SK-N-SH (cell line): ENCODE measurements around the gene ADAM29. TPM values are rescaled to one million over a fixed set of nuclear protein-coding genes. Genes with fewer than 3 reads are reported as not detected.
"Not testable (repeated sequence)": the region's sequence is repeated elsewhere in the genome, so short reads cannot be mapped to it uniquely, and the experiment has no call there.

Source experiments
- CTCF ChIA-PET: fragments of 300-600, 350-600 bp; formaldehyde crosslinking; extraction: SDS; loops from one replicate; lab custom pipeline; 2021; lab: Yijun Ruan, JAX
- POLR2A ChIA-PET: fragments of 350-600 bp; sonication (Branson Sonifier 250); formaldehyde crosslinking; extraction: SDS; loops from one replicate; lab custom pipeline; 2020; ENCODE audit warnings: antibody characterized with exemption, inconsistent platforms; lab: Yijun Ruan, JAX
- DNase-seq: peaks from one replicate; pipeline ENCODE4 v3.0.0; 2012
- H2AFZ ChIP-seq: fragments of 200-600 bp; sonication (generic); 2 replicates; pipeline ENCODE4 v1.8.1; 2016; ENCODE audit warnings: antibody characterized with exemption, mild to moderate bottlenecking, low read depth
- H3F3A ChIP-seq: fragments of 200-600 bp; sonication (generic); replicated peaks from 2 replicates; pipeline ENCODE3; 2016; ENCODE audit warnings: antibody characterized with exemption, mild to moderate bottlenecking; ENCODE audit not compliant: insufficient read depth
- H3K27ac ChIP-seq, 2 experiments: fragments of 200-500 bp in 1 of 2; fragments of 200-600 bp in 1 of 2; sonication (Bioruptor generic) in 1 of 2; sonication (generic), shearing (Covaris generic) in 1 of 2; 2 replicates each; pipeline versions ENCODE4 v1.5.1 to v1.6.1; 2014 to 2016; ENCODE audit warnings: low read depth in 2 of 2, inconsistent platforms in 1 of 2, low read length in 1 of 2, mild to moderate bottlenecking in 1 of 2, mixed read lengths in 1 of 2
- H3K27me3 ChIP-seq: fragments of 200-600 bp; sonication (generic), shearing (Covaris generic); 2 replicates; pipeline ENCODE4 v1.6.1; 2016; ENCODE audit warnings: mixed run types; ENCODE audit not compliant: insufficient read depth
- H3K36me3 ChIP-seq, 2 experiments: fragments of 200-500 bp in 1 of 2; fragments of 200-600 bp in 1 of 2; sonication (Bioruptor generic) in 1 of 2; sonication (generic) in 1 of 2; replicated peaks in 1 of 2; 2 replicates each; pipeline versions ENCODE3 to v1.5.1; 2014 to 2016; ENCODE audit warnings: low read length in 1 of 2, mild to moderate bottlenecking in 1 of 2; ENCODE audit not compliant: insufficient read depth in 2 of 2, control insufficient read depth in 1 of 2
- H3K4me1 ChIP-seq, 2 experiments: fragments of 200-500 bp in 1 of 2; fragments of 200-600 bp in 1 of 2; sonication (Bioruptor generic) in 1 of 2; sonication (generic), shearing (Covaris generic) in 1 of 2; 2 replicates each; pipeline versions ENCODE4 v1.5.1 to v1.6.1; 2014 to 2016; ENCODE audit warnings: low read depth in 1 of 2, low read length in 1 of 2, mixed run types in 1 of 2; ENCODE audit not compliant: insufficient read depth in 2 of 2, control insufficient read depth in 1 of 2
- H3K4me2 ChIP-seq: fragments of 200-600 bp; sonication (generic), shearing (Covaris generic); 2 replicates; pipeline ENCODE4 v1.6.1; 2017; ENCODE audit warnings: mixed run types
- H3K4me3 ChIP-seq, 2 experiments: fragments of 200-500 bp in 1 of 2; fragments of 200-600 bp in 1 of 2; sonication (Bioruptor generic) in 1 of 2; sonication (generic), shearing (Covaris generic) in 1 of 2; 2 replicates each; pipeline versions ENCODE4 v1.5.1 to v1.8.1; 2014 to 2016; ENCODE audit warnings: low read depth in 2 of 2, inconsistent platforms in 1 of 2, low read length in 1 of 2, mild to moderate bottlenecking in 1 of 2, mixed read lengths in 1 of 2, moderate library complexity in 1 of 2
- H3K79me2 ChIP-seq: fragments of 200-600 bp; sonication (generic); 2 replicates; pipeline ENCODE4 v1.8.1; 2017; ENCODE audit warnings: mild to moderate bottlenecking; ENCODE audit not compliant: insufficient read depth
- H3K9ac ChIP-seq: fragments of 200-600 bp; sonication (generic); 2 replicates; pipeline ENCODE4 v1.6.1; 2017; ENCODE audit warnings: mixed run types
- H3K9me2 ChIP-seq: fragments of 200-600 bp; sonication (generic); 2 replicates; pipeline ENCODE4 v1.6.1; 2017; ENCODE audit warnings: mixed run types
- H3K9me3 ChIP-seq: fragments of 200-600 bp; sonication (generic); 2 replicates; pipeline ENCODE4 v1.6.1; 2017; ENCODE audit warnings: mixed run types, mild to moderate bottlenecking, moderate library complexity
- H4K20me1 ChIP-seq: fragments of 200-600 bp; sonication (generic); 2 replicates; pipeline ENCODE4 v1.6.1; 2017; ENCODE audit warnings: mild to moderate bottlenecking, mixed run types; ENCODE audit not compliant: insufficient read depth
- FOSL2 ChIP-seq: IDR thresholded peaks from 2 replicates; pipeline ENCODE4 v1.4.0; 2012; ENCODE audit warnings: low read depth, mild to moderate bottlenecking, moderate library complexity, borderline replicate concordance
- GATA2 ChIP-seq: sonication (generic); formaldehyde crosslinking; IDR thresholded peaks from 2 replicates; pipeline ENCODE4 v1.5.0; 2020; ENCODE audit warnings: mild to moderate bottlenecking, missing genetic modification reagents
- MEF2A ChIP-seq: IDR thresholded peaks from 2 replicates; pipeline ENCODE4 v1.4.0; 2012; ENCODE audit warnings: low read depth, borderline replicate concordance
- MXI1 ChIP-seq: IDR thresholded peaks from 2 replicates; pipeline ENCODE4 v1.6.1; 2012; ENCODE audit warnings: mild to moderate bottlenecking, low read depth, low read length, improper control_type of control experiment
- NFIC ChIP-seq: IDR thresholded peaks from 2 replicates; pipeline ENCODE4 v1.4.0; 2012; ENCODE audit warnings: borderline replicate concordance
- NRF1 ChIP-seq: IDR thresholded peaks from 2 replicates; pipeline ENCODE4 v1.6.1; 2012; ENCODE audit warnings: low read depth, mild to moderate bottlenecking, low read length
- RFX5 ChIP-seq: IDR thresholded peaks from 2 replicates; pipeline ENCODE4 v1.6.1; 2012; ENCODE audit warnings: mild to moderate bottlenecking, improper control_type of control experiment, low read length
- SIN3A ChIP-seq: IDR thresholded peaks from 2 replicates; pipeline ENCODE4 v1.6.1; 2012; ENCODE audit warnings: low read depth, mild to moderate bottlenecking, low read length, moderate library complexity, borderline replicate concordance
- SMC3 ChIP-seq: IDR thresholded peaks from 2 replicates; pipeline ENCODE4 v1.6.1; 2012; ENCODE audit warnings: low read depth, low read length, improper control_type of control experiment
- TAF1 ChIP-seq: IDR thresholded peaks from 2 replicates; pipeline ENCODE4 v1.6.1; 2012; ENCODE audit warnings: low read depth, mild to moderate bottlenecking, low read length, moderate library complexity, borderline replicate concordance
- TCF12 ChIP-seq: IDR thresholded peaks from 2 replicates; pipeline ENCODE4 v1.4.0; 2012
- YY1 ChIP-seq: IDR thresholded peaks from 2 replicates; pipeline ENCODE4 v1.4.0; 2012; ENCODE audit warnings: low read depth, mild to moderate bottlenecking
- WGBS: methylation state at CpG from one replicate; pipeline ENCODE4 v1.1.6; 2017; ENCODE audit warnings: low lambda C conversion rate; 5-methylcytosine and 5-hydroxymethylcytosine counted together
- polyA plus RNA-seq, 3 experiments: library from polyadenylated mRNA; depleted of rRNA; stranded (reverse); fragments of >200 nt; gene quantifications; 2 replicates each; pipeline ENCODE4 v1.2.3, GENCODE V29; 2012
- TF ChIP-seq, protein P1 (sequence below): IDR thresholded peaks from 2 replicates; pipeline ENCODE4 v1.6.1; 2012; ENCODE audit warnings: mild to moderate bottlenecking, low read depth, low read length, moderate library complexity
- TF ChIP-seq, protein P2 (sequence below): IDR thresholded peaks from 2 replicates; pipeline ENCODE4 v1.4.0; 2012; ENCODE audit warnings: low read depth
- TF ChIP-seq, protein P3 (sequence below): fragments of 150-350 bp; IDR thresholded peaks from 2 replicates; pipeline ENCODE4 v1.6.1; 2016; ENCODE audit warnings: mild to moderate bottlenecking, low read depth, low read length

The ADAM29 gene
- polyA plus RNA-seq, 1 of the 3 experiments (the other 2 are of a cell fraction) = not detected

DNA sequence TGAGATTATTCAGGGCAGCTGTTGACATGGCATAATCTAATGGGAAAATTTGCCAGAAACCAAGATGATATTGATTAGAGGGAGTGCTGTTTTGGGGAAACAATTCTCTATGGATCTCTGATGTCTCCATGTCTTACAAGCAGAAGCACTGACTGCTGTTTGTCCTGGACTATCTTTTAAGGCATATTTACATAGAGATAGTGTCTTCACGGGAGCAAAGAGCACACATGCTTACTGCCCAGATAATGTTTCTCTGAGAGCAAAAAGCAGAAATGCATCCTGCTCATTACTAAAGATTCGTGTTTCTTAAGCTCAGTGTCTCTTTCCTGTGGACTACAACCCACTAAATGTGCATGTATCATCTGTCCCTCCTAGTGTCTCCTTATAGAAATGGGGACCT lies 47.8 kb upstream of the ADAM29 start (continued):
- TF ChIP-seq, protein P1, sequence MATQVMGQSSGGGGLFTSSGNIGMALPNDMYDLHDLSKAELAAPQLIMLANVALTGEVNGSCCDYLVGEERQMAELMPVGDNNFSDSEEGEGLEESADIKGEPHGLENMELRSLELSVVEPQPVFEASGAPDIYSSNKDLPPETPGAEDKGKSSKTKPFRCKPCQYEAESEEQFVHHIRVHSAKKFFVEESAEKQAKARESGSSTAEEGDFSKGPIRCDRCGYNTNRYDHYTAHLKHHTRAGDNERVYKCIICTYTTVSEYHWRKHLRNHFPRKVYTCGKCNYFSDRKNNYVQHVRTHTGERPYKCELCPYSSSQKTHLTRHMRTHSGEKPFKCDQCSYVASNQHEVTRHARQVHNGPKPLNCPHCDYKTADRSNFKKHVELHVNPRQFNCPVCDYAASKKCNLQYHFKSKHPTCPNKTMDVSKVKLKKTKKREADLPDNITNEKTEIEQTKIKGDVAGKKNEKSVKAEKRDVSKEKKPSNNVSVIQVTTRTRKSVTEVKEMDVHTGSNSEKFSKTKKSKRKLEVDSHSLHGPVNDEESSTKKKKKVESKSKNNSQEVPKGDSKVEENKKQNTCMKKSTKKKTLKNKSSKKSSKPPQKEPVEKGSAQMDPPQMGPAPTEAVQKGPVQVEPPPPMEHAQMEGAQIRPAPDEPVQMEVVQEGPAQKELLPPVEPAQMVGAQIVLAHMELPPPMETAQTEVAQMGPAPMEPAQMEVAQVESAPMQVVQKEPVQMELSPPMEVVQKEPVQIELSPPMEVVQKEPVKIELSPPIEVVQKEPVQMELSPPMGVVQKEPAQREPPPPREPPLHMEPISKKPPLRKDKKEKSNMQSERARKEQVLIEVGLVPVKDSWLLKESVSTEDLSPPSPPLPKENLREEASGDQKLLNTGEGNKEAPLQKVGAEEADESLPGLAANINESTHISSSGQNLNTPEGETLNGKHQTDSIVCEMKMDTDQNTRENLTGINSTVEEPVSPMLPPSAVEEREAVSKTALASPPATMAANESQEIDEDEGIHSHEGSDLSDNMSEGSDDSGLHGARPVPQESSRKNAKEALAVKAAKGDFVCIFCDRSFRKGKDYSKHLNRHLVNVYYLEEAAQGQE = no peak

- H3K27ac ChIP-seq = no peak overlapping the region
- H3K9me3 ChIP-seq = no peaks in the 10 kb centered on the region
- H3K9ac ChIP-seq = no peak overlapping the region
- H3K4me1 ChIP-seq = no peaks in the 10 kb centered on the region
- POLR2A ChIA-PET = no interaction called here
- no peak for DNase-seq
- H3K36me3 ChIP-seq = no peaks in the 10 kb centered on the region
- no peak overlapping the region for H2AFZ ChIP-seq
- no peak overlapping the region for H3K4me3 ChIP-seq
- CTCF ChIA-PET = no interaction called here
- H3K27me3 ChIP-seq = no peaks in the 10 kb centered on the region
- no peaks in the 10 kb centered on the region for H4K20me1 ChIP-seq
- H3F3A ChIP-seq = no peaks in the 10 kb centered on the region
- no peaks in the 10 kb centered on the region for H3K9me2 ChIP-seq
- TF ChIP-seq MEF2A = no peak
- TF ChIP-seq NFIC = no peak
- TF ChIP-seq, protein P2, sequence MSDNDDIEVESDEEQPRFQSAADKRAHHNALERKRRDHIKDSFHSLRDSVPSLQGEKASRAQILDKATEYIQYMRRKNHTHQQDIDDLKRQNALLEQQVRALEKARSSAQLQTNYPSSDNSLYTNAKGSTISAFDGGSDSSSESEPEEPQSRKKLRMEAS = no peak
- no peak for TF ChIP-seq SIN3A
- no peak for TF ChIP-seq TAF1
- TF ChIP-seq TCF12 = no peak
- TF ChIP-seq MXI1 = no peak
- TF ChIP-seq YY1 = no peak
- TF ChIP-seq FOSL2 = no peak
- TF ChIP-seq GATA2 (CRISPR knock-in tag) = no peak
- TF ChIP-seq RFX5 = no peak
- TF ChIP-seq, protein P3, sequence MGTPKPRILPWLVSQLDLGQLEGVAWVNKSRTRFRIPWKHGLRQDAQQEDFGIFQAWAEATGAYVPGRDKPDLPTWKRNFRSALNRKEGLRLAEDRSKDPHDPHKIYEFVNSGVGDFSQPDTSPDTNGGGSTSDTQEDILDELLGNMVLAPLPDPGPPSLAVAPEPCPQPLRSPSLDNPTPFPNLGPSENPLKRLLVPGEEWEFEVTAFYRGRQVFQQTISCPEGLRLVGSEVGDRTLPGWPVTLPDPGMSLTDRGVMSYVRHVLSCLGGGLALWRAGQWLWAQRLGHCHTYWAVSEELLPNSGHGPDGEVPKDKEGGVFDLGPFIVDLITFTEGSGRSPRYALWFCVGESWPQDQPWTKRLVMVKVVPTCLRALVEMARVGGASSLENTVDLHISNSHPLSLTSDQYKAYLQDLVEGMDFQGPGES = no peak
- TF ChIP-seq SMC3 = no peak
- no peak for TF ChIP-seq NRF1
- H3K4me2 ChIP-seq = no peak overlapping the region
- no peaks in the 10 kb centered on the region for H3K79me2 ChIP-seq
Observed at GRCh38 chr4:174871407-174871806, 46.8 kb upstream of the ADAM29 start.

DNA sequence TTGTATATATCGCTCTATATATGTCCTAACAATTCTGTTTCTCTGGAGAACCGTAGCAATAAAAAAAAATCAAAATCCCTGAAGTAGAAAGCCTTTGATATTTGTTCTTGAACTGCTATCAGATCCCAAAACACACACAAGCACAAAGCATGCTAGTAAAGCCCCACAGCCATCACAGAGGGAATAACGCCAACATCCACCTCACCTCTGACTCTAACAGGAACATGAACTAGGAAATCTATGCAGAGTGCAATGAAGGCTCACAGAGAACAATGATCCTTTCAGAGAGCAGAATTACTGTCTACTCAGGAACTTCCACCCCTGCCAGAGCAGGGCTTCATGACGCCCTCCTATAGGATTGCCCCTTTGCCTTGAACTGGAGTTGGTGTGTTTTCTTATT lies 45.0 kb upstream of the ADAM29 start:
- POLR2A ChIA-PET, H3K27me3 ChIP-seq, H3K9ac ChIP-seq: not testable (repeated sequence)

More for the DNA sequence above, 45.0 kb upstream of the ADAM29 start:
- not testable (repeated sequence) for H3F3A ChIP-seq, H3K9me3 ChIP-seq, DNase-seq, H3K4me3 ChIP-seq, H3K4me1 ChIP-seq, H3K36me3 ChIP-seq, H2AFZ ChIP-seq, H3K27ac ChIP-seq, H3K79me2 ChIP-seq, H3K4me2 ChIP-seq, H3K9me2 ChIP-seq, H4K20me1 ChIP-seq
- CTCF ChIA-PET = interaction anchor here (1.3 to 1.5 kb wide), 2 partner anchors 9 to 643 kb away, joined by 4 to 5 read pairs; no protein-coding TSS in a partner anchor
- WGBS = 27% methylated on average over 3 of the region's 4 CpGs
